ENCODE data around the gene HOXB4. TPM values are rescaled to one million over a fixed set of nuclear protein-coding genes. Genes with fewer than 3 reads are reported as not detected.

HOXB4 gene
- total RNA-seq, 4 donors from 2014 or later: 0.18 to 1.8 (median 0.51) TPM

- in situ Hi-C loops (cut with MboI; ENCODE audit: low sequenced_read_pairs in 4 of 4) (no loop called here), intact Hi-C loops (cut with DNase I; ENCODE audit: low total_unique reads) (no loop called here)
- TF ChIP-seq POLR2A (IDR thresholded peaks at IDR 0.05) (no peak), CTCF (IDR thresholded peaks at IDR 0.05 in 4 of 5, conservative IDR thresholded peaks at IDR 0.05 in 1 of 5) (no peak)
- no peaks in the 10 kb centered on the region for H3K36me3 ChIP-seq
- DNase-seq (no peak), ATAC-seq (no peak)
- H3K27me3 ChIP-seq: peaks cover 13 to 32% (median 21%) of the 10 kb centered on the region in 3 donors
- peaks cover 0 to 30% of the 10 kb centered on the region in 2 donors for H3K4me1 ChIP-seq
- peak overlapping the region; percentile 19 to 94 (median 55) for H3K27ac ChIP-seq
- peak overlapping the region; percentile 12 to 31 (median 26) for H3K4me3 ChIP-seq
- no peaks in the 10 kb centered on the region for H3K9me3 ChIP-seq
Observed at GRCh38 chr17:48547808-48548522, 30.2 kb downstream of the HOXB4 start.

GRCh38 chr17:48546924-48547807 is 31.0 kb downstream of the HOXB4 start:
- H3K27me3 ChIP-seq: peaks cover 13 to 30% (median 23%) of the 10 kb centered on the region in 3 donors
- H3K4me3 ChIP-seq: peak overlapping the region; percentile 12 to 31 (median 26)
- TF ChIP-seq CTCF (IDR thresholded peaks at IDR 0.05 in 4 of 5, conservative IDR thresholded peaks at IDR 0.05 in 1 of 5) (no peak), POLR2A (IDR thresholded peaks at IDR 0.05) (no peak)
- peak overlapping the region; percentile 37 to 94 (median 61) for H3K27ac ChIP-seq
- no peak for ATAC-seq
- intact Hi-C loops (cut with DNase I; ENCODE audit: low total_unique reads): no loop called here
- H3K9me3 ChIP-seq: no peaks in the 10 kb centered on the region
- peaks cover 7 to 32% of the 10 kb centered on the region in 2 donors for H3K4me1 ChIP-seq
- no peaks in the 10 kb centered on the region for H3K36me3 ChIP-seq
- in situ Hi-C loops (cut with MboI; ENCODE audit: low sequenced_read_pairs in 4 of 4): no loop called here
- DNase-seq: no peak

- intact Hi-C loops (cut with DNase I; ENCODE audit: low total_unique reads) (no loop called here), in situ Hi-C loops (cut with MboI; ENCODE audit: low sequenced_read_pairs in 4 of 4) (no loop called here)
- DNase-seq (no peak), ATAC-seq (no peak)
- H3K36me3 ChIP-seq: no peaks in the 10 kb centered on the region
- no peak overlapping the region for H3K4me3 ChIP-seq
- no peaks in the 10 kb centered on the region for H3K9me3 ChIP-seq
- TF ChIP-seq CTCF (IDR thresholded peaks at IDR 0.05 in 4 of 5, conservative IDR thresholded peaks at IDR 0.05 in 1 of 5) (no peak), POLR2A (IDR thresholded peaks at IDR 0.05) (no peak)
- peaks cover 10 to 37% of the 10 kb centered on the region in 2 donors for H3K4me1 ChIP-seq
- H3K27ac ChIP-seq: peak overlapping the region; percentile 49 to 94 (median 77)
- peaks cover 13 to 31% (median 21%) of the 10 kb centered on the region in 3 donors for H3K27me3 ChIP-seq
Observed at GRCh38 chr17:48546137-48546923, 31.8 kb downstream of the HOXB4 start.

- Histone ChIP-seq H3K4me1 (peaks cover 10 to 40% of the 10 kb centered on the region in 2 donors), H3K4me3 (no peak overlapping the region), H3K27me3 (peaks cover 16 to 38% (median 23%) of the 10 kb centered on the region in 3 donors), H3K36me3 (no peaks in the 10 kb centered on the region), H3K27ac (peak overlapping the region; percentile 80 to 94 (median 85)), H3K9me3 (no peaks in the 10 kb centered on the region)
- ATAC-seq: no peak
- TF ChIP-seq POLR2A (IDR thresholded peaks at IDR 0.05) (no peak), CTCF (IDR thresholded peaks at IDR 0.05 in 4 of 5, conservative IDR thresholded peaks at IDR 0.05 in 1 of 5) (no peak)
- intact Hi-C loops (cut with DNase I; ENCODE audit: low total_unique reads) (no loop called here), in situ Hi-C loops (cut with MboI; ENCODE audit: low sequenced_read_pairs in 4 of 4) (no loop called here)
- no peak for DNase-seq
Observed at GRCh38 chr17:48545539-48545938, 32.6 kb downstream of the HOXB4 start.

All from gastrocnemius medialis (tissue), 4 donors.